GM18505 (cell line): ENCODE results near the gene WIPF1.
A peak's percentile ranks its signal among the peaks of the same experiment; 100 is the strongest.

Source experiments
- ATAC-seq: cut with Tn5 transposase; IDR thresholded peaks from one replicate; pipeline ENCODE4 v1.9.1; 2021; ENCODE audit not compliant: unreplicated experiment
- POLR2A ChIP-seq: IDR thresholded peaks from 4 replicates; pipeline ENCODE4 v1.6.1; 2011; ENCODE audit warnings: borderline replicate concordance; ENCODE audit not compliant: insufficient read depth, insufficient read length; ENCODE audit errors: extremely low read depth

Gene WIPF1

DNA sequence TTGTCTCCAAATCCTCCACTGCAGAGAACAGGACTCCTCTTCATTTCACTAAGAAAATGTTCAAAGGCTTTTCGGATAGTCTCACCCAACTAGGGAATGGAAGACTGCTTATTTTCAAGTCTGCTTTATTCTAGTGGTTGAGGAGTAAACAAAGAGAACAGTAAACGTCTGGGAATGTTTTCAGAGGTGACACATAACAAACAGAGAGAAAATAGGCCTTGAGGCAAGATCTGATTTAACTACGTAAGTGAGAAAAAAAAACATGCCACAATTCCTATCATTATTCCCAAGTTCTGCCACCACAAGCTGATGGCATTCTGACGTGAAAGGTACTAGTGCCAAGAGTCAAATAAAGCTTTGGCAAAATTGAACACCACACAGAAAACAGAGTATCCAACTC, 16.7 kb upstream of the WIPF1 start:
- no peak for ATAC-seq
- TF ChIP-seq POLR2A: no peak

DNA sequence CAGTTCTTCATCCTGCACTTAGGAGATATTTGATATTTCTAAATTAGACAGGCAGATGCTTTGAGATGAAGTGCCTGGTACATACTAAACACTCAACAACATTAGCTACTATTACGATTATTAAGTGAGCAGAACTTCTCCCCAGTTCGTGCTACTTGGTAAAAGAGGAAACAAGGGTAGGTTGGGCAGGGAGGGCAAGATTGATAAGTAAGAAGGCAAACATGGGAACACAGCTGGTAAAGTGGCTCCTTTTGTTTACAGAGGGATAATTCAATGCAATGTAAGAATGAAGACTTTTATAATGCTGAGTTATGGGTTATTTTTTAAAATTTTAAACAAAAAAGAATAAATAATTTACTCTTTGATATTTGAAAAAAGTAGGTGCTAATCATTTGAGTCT, 15.9 kb upstream of the WIPF1 start:
- no peak for TF ChIP-seq POLR2A
- no peak for ATAC-seq

DNA sequence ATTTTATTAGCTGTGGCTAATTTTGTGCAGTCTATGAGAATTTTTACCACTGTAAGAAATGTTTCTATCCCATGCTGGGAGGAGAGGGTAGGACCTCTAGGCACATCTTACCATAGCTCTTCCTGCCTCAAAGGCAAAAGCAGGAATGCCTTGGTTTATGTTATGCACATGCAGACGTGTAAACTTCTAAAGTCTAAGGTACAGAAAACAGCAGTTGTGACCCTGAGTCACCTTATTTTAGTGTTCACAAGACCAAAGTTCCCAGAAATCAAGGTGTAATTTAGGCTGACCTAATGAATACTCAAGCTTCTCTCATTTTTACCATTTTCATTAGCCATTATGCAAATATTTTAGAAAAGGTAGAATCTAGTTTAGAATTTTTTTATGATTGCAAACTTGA, 15.4 kb upstream of the WIPF1 start:
- no peak for ATAC-seq
- no peak for TF ChIP-seq POLR2A

DNA sequence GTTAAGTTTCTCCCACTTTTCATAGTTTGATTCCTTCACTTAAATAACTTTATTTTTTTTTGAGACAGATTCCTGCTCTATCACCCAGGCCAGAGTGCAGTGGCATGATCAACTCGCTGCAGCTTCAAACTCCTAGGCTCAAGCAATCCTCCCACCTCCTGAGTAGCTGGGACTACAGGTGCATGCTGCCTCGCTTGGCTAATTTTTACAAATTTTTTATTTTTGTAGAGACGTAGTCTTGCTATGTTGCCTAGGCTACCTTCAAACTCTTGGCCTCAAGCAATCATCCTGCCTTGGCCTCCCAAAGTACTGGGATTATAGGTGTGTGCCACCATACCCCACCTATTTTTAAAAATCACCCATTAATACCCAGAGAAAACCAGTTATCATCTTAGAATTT, 14.2 kb upstream of the WIPF1 start:
- no peak for ATAC-seq
- TF ChIP-seq POLR2A: no peak

DNA sequence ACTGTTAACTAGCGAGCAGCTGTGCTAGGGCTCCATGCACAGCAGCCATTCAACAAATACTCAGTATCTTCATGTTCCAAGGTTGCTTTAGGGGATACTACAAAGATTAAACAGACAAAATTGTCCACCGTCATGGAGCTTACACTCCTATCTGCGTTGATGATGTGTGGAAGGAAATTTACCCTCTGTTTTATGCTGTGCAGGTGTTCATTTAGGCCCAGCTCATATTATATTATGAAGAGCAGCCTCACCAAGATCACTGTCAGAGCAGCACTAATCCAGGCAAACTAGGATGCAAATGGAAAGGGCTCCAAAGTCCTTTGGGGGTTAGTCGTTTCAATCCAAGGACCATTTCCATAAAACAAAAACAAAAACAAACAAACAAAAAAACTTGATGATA, 13.4 kb upstream of the WIPF1 start:
- no peak for TF ChIP-seq POLR2A
- ATAC-seq: no peak

DNA sequence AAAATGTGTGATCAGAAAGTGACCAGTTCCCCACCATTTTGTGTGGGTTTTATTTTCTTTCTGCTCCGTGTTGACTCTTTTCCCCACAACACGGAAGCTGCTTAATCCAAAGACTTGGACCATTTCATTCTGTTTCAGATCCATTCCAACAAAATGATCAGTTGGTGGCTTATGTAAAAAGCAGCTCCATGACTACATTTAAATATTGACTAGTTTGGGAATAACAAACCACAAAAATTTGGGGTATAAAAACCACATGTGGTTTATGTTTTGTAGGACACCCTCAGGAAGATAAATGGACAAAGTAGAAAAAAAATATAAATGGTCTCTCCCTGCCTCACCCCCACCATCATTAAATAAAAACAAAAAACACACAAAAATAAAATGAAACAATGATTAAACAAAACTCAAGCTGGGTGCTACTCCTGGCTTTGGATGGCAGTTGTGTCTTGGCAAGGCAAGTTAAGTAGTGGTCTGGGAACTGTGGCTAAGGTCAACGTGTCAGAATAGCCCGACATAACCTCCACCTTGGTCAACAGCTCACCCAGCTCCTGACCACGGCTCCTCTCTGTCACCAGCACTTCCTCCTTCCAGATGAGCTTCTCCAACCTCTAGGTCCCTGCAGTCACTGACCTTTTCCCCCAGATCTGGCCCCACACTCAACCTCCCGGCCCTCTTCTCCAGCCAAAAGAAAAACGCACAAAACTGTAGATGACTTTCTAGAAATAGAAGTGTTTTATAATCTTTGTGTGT, 12.8 kb upstream of the WIPF1 start:
- no peak for ATAC-seq
- no peak for TF ChIP-seq POLR2A

DNA sequence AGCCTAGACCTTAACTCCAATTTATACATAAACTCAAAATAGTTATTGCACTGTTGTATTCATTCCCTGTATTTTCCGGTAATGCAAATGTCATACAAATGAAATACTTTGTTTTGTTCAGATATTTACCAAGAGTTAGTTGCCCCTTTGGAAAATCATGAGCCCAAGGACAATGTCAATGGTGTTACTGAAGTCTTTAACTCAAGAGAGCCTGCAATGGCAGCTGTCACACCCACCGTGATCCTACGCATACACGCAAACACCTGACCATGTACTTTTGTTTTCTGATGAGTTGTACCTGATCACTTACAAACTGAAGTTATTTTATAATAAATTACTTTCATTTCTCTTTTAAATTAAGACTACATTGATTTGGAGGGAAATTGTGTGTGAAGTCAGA, 11.7 kb upstream of the WIPF1 start:
- TF ChIP-seq POLR2A: no peak
- ATAC-seq: no peak

DNA sequence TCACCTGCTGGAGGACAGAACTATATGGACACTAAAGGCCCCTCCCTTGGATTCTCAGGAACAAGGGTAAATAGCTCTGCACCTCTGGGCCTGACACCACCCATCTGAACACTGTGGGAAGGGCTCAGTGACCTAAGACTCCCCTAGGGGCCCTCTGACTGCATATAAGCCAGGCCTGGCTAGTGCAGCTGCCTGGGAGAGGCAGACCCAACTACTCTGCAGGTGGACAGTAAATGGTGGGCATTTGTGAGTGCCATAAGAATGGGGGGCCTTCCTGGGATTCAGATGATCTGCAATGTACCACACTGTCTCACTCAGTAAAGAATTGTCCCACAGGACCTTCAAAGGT, 11.2 kb upstream of the WIPF1 start:
- peak; percentile 53 for TF ChIP-seq POLR2A
- ATAC-seq: peak; percentile 28

DNA sequence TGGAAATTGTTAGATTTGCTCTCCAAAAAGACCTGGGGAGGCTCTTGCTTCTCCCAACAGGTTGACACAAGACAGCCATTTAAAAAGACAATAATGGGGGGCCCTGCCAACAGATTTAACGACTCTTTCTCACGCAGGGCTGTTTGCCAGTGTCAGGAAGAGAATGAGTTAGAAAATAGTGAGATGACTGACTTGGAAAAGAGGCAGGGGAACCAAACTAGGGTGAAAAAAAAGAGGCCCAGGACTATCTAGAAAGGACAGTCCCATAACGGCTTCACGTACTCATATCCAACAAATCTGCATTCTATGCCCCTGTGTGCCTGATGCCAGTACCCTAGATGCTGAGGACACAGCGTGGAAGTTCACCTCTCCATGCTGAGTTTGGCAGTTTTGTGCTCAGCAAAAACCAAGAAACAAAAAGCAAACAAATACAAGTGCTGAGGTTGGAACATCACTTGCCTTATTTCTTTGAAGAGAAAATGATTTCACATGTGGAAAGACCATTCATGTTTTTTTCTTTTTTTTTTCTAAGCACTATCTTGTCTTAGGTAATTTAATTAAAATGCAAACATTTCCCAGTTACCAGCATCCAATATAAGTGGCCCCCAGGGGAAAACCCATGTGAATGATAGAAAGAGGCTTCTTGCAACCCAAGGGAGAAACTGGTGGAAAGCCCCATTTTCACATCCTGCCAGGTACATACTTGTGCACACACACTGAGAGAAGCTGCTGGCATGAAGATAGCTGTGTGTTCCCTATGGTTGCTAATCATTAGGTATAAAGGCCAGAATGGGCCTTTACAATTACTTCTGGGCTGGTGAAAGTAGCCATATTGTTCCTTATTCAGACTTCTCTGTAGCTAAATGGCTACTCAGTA, 10.6 kb upstream of the WIPF1 start:
- no peak for TF ChIP-seq POLR2A
- ATAC-seq: peak; percentile 64

DNA sequence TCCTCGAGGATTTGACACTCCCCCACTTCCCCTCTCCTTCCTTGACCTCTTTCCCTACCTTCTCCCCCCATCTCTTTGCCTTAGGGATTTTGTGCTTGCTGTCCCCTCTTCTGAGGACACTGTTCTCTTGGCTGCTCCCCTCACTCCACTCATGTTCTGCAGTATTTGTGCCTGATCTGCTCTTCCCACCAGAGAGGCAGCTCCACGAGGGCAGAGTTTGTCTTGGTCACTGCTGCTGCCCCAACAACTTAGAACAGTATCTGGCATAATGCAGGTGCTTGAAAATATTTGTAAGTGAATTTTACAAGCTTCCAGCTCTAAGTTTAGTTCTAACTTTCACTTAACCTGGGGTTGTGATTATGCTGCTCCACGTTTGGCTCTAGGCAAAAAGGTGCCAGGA, 10.0 kb upstream of the WIPF1 start:
- no peak for ATAC-seq
- no peak for TF ChIP-seq POLR2A

DNA sequence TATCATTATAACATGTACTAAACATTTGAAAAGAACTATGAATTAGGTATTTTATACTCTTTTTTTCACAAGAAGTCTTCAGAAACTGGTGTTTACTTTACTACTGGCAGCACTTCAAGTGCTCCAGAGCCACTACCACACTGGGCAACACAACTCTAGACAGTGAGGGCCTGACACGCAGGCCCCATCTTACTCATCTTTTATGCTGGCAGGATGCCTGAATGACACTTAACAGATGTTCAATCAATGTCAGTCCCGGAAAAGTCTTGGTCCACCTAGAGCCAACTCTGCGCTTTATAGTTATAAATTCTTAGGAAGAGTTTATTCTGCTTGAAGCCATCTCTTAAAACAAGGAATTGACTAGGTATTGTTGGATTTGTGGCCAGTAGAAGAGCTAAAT, 8.7 kb upstream of the WIPF1 start:
- TF ChIP-seq POLR2A: no peak
- ATAC-seq: peak; percentile 38

DNA sequence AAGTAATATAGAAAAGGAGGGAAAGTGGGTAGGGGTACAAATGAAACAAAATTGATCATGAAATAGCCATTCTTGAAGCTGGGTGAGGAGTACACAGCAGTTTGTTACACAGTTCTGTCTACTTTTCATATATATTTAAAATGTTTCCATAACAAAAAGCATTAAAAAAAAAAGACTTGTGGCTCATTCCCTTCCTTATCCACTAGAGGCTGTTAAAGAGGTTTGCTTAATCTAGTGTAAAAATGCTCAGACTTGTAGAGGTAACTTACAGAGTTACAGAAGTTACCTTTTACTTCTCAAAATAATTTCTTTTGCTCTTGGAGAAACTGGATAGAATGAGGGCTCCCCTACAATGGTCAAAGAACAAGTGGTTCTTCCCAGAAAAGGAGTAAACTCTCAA, 8.1 kb upstream of the WIPF1 start:
- no peak for TF ChIP-seq POLR2A
- no peak for ATAC-seq

DNA sequence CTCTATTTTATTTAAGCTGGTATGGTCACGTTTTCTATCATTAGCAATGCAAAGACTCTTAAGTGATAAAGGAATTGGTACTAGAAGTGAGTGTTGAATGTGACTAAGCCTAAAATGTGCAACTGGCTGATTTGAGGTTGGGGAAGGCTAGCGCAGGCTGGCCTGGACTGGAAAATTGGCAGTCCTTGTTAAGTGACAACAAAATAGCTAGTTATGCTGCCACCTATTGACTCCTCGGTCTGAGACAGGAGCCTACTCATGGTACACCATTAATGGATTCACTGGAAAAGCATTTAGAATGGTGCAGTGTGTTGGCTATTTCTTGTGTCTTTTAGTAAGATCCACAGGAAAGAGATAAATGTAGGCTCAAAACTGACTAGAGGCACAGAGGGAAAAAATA, 5.7 kb upstream of the WIPF1 start:
- TF ChIP-seq POLR2A: no peak
- ATAC-seq: no peak

DNA sequence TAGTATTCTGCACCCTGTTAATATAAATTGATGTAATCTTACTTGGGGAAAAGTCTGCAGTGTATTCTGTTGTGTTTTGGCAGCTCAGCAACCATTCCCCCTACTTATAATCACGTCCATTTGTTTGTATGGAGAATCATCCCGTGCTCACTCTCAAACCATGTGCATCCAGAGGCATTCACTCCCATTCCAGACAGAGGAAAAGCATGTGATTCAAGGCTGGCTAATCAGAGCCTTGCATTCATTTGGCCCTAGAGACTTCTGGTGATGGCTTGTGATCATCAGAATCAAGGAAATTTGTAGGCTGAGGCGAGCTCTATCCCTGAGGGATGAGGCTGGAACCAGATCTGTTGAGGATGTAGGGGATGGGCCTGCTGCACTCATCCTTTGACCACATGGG, 5.1 kb upstream of the WIPF1 start:
- no peak for ATAC-seq
- no peak for TF ChIP-seq POLR2A
